GM19372 (cell line): ENCODE results near the gene MARCHF9.

Experiments used
- ATAC-seq: cut with Tn5 transposase; IDR thresholded peaks from one replicate; pipeline ENCODE4 v1.9.1; 2021; ENCODE audit warnings: mild to moderate bottlenecking, low read depth, moderate library complexity; ENCODE audit not compliant: unreplicated experiment

The MARCHF9 gene

DNA sequence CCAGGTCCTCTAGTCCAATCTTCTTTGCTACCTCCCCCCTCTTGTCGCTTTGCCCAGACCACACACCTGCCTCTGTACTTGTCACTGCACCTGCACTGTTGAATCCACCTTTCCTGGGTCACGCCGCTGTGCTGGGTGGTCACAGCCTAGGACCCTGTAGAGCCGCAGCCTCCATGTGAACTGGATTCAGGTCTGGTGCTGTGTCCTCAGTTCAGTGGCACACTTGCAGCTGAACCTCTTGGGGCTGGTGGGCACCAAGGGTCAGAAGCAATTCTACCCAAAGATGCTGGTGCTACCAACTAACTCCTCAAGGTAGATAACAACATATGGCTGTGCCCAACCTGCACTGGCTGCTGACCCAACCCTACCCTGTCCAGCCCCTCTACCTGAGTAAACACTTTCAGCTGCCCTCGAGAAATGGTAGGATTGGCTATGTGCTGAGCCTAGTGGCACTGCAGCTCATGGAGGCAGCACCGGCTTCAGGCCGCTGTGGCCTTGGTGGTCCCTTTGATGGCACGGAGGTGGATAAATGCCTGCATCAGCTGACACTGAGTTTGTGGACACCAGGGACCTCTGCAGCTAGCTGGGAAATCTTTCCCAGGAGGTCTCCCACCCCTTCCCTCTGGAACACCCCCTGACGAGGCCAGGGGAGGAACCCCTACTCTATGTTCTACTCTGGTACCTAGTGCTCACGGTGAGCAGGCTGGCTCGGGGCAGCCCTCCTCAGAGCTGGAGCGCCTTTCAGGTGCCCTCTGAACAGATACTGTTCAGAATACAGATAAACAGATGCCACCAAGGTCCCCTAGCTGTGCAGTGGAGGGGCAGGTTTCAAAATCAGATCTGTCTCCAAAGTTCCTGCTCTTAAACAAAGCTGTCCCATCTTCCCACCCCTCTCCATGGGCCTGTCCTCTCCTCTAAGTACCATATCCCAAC, 30.6 kb upstream of the MARCHF9 start:
- no peak for ATAC-seq

- ATAC-seq: no peak
Observed at GRCh38 chr12:57724936-57725740, 29.8 kb upstream of the MARCHF9 start.

- no peak for ATAC-seq
Observed at GRCh38 chr12:57725851-57726150, 29.1 kb upstream of the MARCHF9 start.

DNA sequence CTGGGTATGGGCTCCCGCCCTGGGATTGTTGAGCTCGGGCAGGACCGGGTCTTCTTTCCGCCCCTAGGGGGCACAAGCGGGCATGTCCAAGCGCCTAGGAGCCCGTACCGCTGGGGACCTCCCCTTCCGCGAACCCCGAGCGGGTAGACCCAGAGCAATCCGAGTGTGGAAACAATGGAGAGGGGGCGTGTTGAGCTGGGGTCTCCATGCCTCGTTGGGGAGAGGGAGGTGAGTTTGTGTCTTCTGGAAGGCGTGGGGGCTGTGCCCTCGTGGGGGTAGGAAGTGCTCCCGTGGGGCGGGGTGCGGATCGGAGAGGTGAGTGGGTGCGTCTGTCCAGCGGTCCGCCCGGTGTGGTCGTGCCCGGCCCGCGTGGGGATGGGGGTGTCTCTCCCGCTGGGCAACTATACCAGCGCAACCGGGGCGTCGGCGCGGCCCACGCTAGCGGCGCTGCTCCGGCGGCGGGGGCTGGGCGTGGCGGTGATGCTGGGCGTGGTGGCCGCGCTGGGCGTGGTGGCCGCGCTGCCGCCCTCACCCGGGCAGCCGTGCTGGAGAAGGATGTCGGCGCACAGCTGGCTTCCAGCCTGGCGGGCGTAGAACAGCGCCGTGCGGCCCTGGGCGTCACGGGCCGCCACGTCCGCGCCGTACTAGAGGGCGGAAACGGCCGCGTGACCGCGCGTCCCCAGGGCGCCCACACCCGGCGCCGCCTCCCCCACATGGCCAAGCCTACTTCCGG, 28.6 kb upstream of the MARCHF9 start:
- ATAC-seq: no peak

DNA sequence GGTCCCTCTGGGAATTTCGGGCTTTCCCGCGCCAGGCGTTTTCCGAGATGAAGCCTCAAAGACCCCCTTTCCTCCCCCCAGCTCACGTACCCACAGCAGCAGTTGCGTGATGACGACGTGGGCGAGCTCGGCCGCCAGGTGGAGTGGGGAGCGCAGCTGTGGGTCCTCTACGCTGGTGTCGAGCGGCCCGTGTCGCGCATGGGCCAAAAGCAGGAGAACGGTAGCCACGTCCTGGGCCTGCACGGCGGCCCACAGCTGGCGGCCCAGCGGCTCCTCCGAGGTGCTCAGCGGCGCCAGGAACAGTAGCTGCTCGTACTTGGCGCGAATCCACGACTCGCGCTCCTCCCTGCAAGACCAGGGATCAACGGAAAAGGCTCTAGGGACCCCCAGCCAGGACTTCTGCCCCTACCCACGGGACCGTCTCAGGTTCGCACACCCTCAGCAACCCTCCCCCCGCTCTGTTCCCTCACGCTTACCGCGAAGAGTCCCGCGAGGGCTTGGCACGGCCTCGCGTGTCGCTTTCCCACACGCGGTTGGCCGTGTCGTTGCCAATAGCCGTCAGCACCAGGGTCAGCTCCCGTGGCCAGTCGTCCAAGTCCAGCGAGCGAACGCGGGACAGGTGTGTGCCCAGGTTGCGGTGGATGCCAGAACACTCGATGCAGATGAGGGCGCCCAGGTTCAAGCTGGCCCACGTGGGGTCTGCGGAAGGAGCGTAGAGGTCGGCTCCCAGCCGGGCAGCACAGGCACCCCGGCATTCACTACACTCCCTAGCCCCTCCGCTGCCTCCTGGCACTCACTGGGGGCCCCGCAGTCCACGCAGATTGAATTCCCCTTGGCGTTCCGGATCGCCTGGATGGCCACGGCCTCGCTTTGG, 27.8 kb upstream of the MARCHF9 start:
- ATAC-seq: no peak

GRCh38 chr12:57727758-57728395, 27.0 kb upstream of the MARCHF9 start:
- no peak for ATAC-seq

DNA sequence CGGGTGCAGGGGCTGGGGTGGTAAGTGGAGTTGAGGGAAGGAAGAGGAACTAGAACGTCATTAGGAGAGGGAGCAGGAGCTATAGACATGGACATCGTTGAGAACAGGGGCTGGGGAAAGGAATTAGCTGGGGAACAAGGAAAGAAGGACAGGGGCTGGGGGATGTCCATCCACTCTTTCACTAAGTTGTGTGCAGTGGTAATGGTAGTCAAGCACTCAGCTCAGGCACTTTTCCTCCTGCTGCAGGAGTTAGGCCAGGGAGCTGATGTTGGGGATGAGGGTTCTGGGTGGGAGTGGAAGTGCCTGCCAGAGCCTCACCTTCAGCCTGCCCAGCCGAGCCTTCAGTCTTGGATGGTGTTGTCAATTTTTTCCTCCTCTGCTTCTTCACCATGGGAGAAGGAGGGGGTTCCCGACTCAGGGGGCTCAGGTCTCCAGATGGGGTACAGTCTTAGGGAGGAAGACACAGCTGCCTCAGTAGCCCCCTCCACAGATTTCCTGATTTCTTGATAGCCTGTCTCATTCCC, 25.5 kb upstream of the MARCHF9 start:
- no peak for ATAC-seq

- no peak for ATAC-seq
Observed at GRCh38 chr12:57730336-57731067, 24.4 kb upstream of the MARCHF9 start.

- no peak for ATAC-seq
Observed at GRCh38 chr12:57731411-57732080, 23.4 kb upstream of the MARCHF9 start.

- no peak for ATAC-seq
Observed at GRCh38 chr12:57732270-57732669, 22.6 kb upstream of the MARCHF9 start.

GRCh38 chr12:57732726-57733593, 21.9 kb upstream of the MARCHF9 start:
- no peak for ATAC-seq

- no peak for ATAC-seq
Observed at GRCh38 chr12:57733928-57734327, 21.0 kb upstream of the MARCHF9 start.

GRCh38 chr12:57734591-57734990, 20.3 kb upstream of the MARCHF9 start:
- no peak for ATAC-seq

DNA sequence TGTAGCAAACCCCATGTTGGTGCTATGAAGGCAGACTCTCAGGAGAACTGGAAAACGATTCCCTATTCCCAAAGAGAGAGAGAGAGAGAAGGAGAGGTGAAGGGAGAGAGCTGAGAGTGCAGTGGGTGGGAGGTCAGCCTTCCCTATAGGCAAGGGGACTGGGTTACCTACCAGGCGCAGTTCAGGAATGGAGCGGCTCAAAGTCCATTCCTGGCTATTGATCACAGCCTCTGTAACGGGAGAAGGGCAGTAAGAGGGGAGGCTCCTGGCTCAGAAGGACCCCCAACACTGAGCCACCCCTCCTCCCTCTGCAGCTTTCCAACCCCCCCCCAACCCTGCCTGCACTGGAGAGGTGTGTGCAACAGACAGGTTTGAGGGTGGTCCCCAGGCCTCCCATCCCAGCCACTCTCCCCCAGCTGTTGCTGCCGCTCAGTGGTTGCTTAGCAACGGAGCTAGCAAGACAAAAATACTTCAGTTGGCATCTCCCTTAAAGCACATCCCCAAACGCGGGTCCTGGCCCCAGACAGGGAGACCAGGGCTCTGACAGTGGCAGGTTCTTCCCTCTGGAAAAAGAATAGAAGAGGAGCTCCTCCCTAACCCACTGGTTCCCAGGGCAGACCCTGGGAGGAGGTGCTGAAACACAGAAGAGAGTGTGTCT, 19.6 kb upstream of the MARCHF9 start:
- no peak for ATAC-seq

DNA sequence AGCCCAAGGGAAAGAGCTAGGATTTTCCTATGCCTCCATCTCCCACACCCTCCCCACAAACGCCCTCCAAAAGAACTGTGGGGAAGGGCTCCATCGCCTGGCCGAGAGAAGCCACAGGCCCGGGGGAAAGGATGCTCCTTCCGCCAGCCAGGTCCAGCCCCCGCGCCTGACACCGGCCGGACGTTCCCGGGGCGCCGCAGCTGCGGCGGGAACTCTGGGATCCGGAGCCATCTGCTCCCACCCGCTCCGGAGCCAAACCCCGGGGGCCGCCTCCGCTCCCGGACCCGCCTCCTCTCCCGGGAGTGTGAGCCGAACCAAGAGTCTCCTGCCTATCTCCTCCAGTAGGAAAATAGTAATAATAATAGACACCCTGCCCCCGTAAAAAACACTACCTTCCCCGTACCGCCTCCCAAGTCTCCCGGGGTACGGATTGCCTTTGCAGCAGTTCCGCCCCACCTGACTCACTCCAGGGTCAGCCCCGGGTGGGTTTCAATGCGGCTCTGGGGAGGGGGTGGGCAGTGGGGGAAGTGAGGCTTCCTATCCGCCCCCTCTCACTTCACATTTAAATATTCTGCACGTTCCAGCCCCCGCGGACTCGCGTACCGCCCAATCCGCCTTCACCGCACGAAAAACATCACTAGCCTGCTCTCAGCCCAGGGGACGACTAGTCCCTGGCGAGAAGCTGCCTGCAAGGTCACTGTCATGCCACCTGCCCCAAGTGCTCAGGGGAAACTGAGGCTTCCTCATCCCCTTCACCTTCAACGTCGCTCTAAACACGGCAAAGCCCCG, 18.8 kb upstream of the MARCHF9 start:
- ATAC-seq: no peak
